Measurements from ENCODE around the gene MBNL2. TPM values are rescaled to one million over a fixed set of nuclear protein-coding genes. Genes with fewer than 3 reads are reported as not detected.
A peak's percentile ranks its signal among the peaks of the same experiment; 100 is the strongest.

The MBNL2 gene
- total and polyA plus RNA-seq, 5 donors = 23.2 to 89.6 (median 75.8) TPM

DNA sequence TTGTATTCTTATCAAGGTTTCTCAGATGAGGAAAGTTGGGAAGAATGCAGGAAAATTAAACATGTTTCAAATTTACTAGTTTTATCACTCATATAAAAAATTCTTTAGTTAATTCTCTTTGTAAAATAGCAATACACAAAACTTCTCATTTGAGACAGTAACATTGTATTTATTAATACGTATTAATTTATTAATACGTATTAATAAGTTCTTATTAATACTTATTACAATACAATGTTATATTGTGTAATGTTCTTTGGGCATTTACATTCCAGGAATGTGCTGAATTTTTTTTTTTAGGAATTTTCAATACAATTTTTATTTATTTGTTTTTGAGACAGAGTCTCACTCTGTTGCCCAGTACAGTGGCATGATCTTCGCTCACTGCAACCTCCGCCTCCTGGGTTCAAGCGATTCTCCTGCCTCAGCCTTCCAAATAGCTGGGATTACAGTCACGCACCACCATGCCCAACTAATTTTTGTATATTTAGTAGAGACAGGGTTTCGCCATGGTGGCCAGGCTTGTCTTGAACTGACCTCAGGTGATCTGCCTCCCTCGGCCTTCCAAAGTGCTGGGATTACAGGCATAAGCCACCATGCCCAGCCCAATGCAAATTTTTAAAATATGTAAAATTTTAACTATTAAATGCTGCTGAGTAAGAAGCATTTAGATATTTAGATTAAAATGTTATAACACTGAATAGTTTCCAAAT is 31.6 kb downstream of the MBNL2 start:
- DNase-seq = no peak
- no peak overlapping the region for H3K4me3 ChIP-seq (ENCODE audit: low read length)
- no peak for ATAC-seq
- H3K9me3 ChIP-seq (ENCODE audit: control insufficient read depth, low read length) = no peaks in the 10 kb centered on the region
- intact Hi-C loops (cut with DNase I) = no loop called here
- 94% methylated on average over 8 of the region's 8 CpGs for WGBS
- no peaks in the 10 kb centered on the region for H3K27me3 ChIP-seq (ENCODE audit: control insufficient read depth, insufficient read depth)
- H3K4me1 ChIP-seq (ENCODE audit: control insufficient read depth, insufficient read depth, low read length) = peaks cover 19% of the 10 kb centered on the region
- H3K27ac ChIP-seq (ENCODE audit: low read length) = no peak overlapping the region

DNA sequence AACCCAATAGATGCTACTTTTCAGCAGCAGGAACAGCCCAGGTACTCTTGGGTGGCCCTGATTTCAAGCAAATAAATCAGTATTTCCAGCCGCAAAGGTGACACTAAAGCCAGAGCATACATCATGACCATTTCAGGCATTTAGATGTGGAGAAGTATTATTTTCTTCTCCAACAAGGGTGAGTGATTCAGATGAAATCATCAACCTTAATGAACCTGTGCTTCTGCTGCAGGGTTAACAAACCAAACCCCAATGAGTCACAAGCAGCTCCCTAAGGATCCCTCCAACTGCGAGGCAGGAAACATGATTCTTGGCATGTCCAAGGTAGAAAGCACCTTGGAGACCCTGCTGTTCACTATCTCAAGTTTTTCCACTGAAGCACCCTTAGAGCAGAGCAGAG is 32.7 kb downstream of the MBNL2 start:
- ATAC-seq = no peak

GRCh38 chr13:97255515-97256021 is 33.4 kb downstream of the MBNL2 start:
- no peak for DNase-seq
- H3K9me3 ChIP-seq (ENCODE audit: control insufficient read depth, low read length) = no peaks in the 10 kb centered on the region
- peaks cover 33% of the 10 kb centered on the region for H3K4me1 ChIP-seq (ENCODE audit: control insufficient read depth, insufficient read depth, low read length)
- H3K27ac ChIP-seq (ENCODE audit: low read length) = peak overlapping the region; percentile 79
- intact Hi-C loops (cut with DNase I) = no loop called here
- no peaks in the 10 kb centered on the region for H3K27me3 ChIP-seq (ENCODE audit: control insufficient read depth, insufficient read depth)
- no peak for ATAC-seq
- WGBS = 36% methylated on average over 3 of the region's 3 CpGs
- H3K4me3 ChIP-seq (ENCODE audit: low read length) = no peak overlapping the region

More for the DNA sequence above, 32.7 kb downstream of the MBNL2 start:
- Histone ChIP-seq H3K27ac (ENCODE audit: low read length) (no peak overlapping the region), H3K9me3 (ENCODE audit: control insufficient read depth, low read length) (no peaks in the 10 kb centered on the region), H3K4me3 (ENCODE audit: low read length) (no peak overlapping the region), H3K4me1 (ENCODE audit: control insufficient read depth, insufficient read depth, low read length) (peaks cover 28% of the 10 kb centered on the region), H3K27me3 (ENCODE audit: control insufficient read depth, insufficient read depth) (no peaks in the 10 kb centered on the region)
- no peak for DNase-seq
- intact Hi-C loops (cut with DNase I) = no loop called here
- WGBS = 74% methylated on average over 2 of the region's 2 CpGs

- intact Hi-C loops (cut with DNase I) = no loop called here
- no peak for DNase-seq
- Histone ChIP-seq H3K27me3 (ENCODE audit: control insufficient read depth, insufficient read depth) (no peaks in the 10 kb centered on the region), H3K4me1 (ENCODE audit: control insufficient read depth, insufficient read depth, low read length) (peaks cover 37% of the 10 kb centered on the region), H3K9me3 (ENCODE audit: control insufficient read depth, low read length) (no peaks in the 10 kb centered on the region), H3K27ac (ENCODE audit: low read length) (no peak overlapping the region), H3K4me3 (ENCODE audit: low read length) (no peak overlapping the region)
- ATAC-seq = peak; percentile 42 to 76
- WGBS = 39% methylated on average over 5 of the region's 5 CpGs
Measured at GRCh38 chr13:97256343-97256783, 34.2 kb downstream of the MBNL2 start.

- Histone ChIP-seq H3K4me3 (ENCODE audit: low read length) (no peak overlapping the region), H3K9me3 (ENCODE audit: control insufficient read depth, low read length) (no peaks in the 10 kb centered on the region), H3K27me3 (ENCODE audit: control insufficient read depth, insufficient read depth) (no peaks in the 10 kb centered on the region), H3K27ac (ENCODE audit: low read length) (peak overlapping the region; percentile 43), H3K4me1 (ENCODE audit: control insufficient read depth, insufficient read depth, low read length) (peaks cover 45% of the 10 kb centered on the region)
- ATAC-seq (no peak), DNase-seq (no peak)
- intact Hi-C loops (cut with DNase I) = no loop called here
- WGBS = 84% methylated on average over 6 of the region's 6 CpGs
Measured at GRCh38 chr13:97257228-97257755, 35.2 kb downstream of the MBNL2 start.

- DNase-seq = peak; percentile 74 to 84 (median 77)
- ATAC-seq = peak; percentile 77 to 80
- no peaks in the 10 kb centered on the region for H3K27me3 ChIP-seq (ENCODE audit: control insufficient read depth, insufficient read depth)
- 48% methylated on average over 13 of the region's 13 CpGs for WGBS
- H3K27ac ChIP-seq (ENCODE audit: low read length) = peak overlapping the region; percentile 63
- H3K4me1 ChIP-seq (ENCODE audit: control insufficient read depth, insufficient read depth, low read length) = peaks cover 47% of the 10 kb centered on the region
- H3K9me3 ChIP-seq (ENCODE audit: control insufficient read depth, low read length) = no peaks in the 10 kb centered on the region
- no peak overlapping the region for H3K4me3 ChIP-seq (ENCODE audit: low read length)
- intact Hi-C loops (cut with DNase I) = no loop called here
Measured at GRCh38 chr13:97257800-97258799, 36.0 kb downstream of the MBNL2 start.

DNA sequence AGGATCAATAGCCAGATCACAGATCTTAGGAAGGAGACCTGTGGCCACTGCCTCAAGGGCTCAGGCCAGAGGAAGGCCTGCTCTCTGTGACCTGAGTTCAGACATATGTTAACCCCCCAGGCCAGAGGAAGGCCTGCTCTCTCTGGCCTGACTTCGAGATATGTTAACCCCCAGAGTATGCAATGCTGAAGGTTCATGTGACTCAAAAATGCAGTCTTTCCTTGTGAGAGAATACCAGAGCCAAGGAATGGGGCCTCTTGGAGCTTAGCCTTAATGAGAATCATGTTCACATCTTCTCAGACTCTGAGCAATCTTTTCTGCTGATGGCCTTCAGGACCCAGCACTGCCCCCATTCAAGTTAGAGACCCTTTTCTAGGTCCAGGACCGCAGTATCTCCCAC is 36.7 kb downstream of the MBNL2 start:
- Histone ChIP-seq H3K27ac (ENCODE audit: low read length) (peak overlapping the region; percentile 66), H3K9me3 (ENCODE audit: control insufficient read depth, low read length) (no peaks in the 10 kb centered on the region), H3K4me1 (ENCODE audit: control insufficient read depth, insufficient read depth, low read length) (peaks cover 47% of the 10 kb centered on the region), H3K4me3 (ENCODE audit: low read length) (no peak overlapping the region), H3K27me3 (ENCODE audit: control insufficient read depth, insufficient read depth) (no peaks in the 10 kb centered on the region)
- WGBS = 68% methylated on average over 2 of the region's 2 CpGs
- intact Hi-C loops (cut with DNase I) = no loop called here
- DNase-seq (no peak), ATAC-seq (no peak)

GRCh38 chr13:97259410-97259797 is 37.3 kb downstream of the MBNL2 start:
- peaks cover 47% of the 10 kb centered on the region for H3K4me1 ChIP-seq (ENCODE audit: control insufficient read depth, insufficient read depth, low read length)
- DNase-seq (no peak), ATAC-seq (no peak)
- intact Hi-C loops (cut with DNase I) = no loop called here
- peak overlapping the region; percentile 66 for H3K27ac ChIP-seq (ENCODE audit: low read length)
- no peak overlapping the region for H3K4me3 ChIP-seq (ENCODE audit: low read length)
- H3K9me3 ChIP-seq (ENCODE audit: control insufficient read depth, low read length) = no peaks in the 10 kb centered on the region
- 70% methylated on average over 6 of the region's 6 CpGs for WGBS
- H3K27me3 ChIP-seq (ENCODE audit: control insufficient read depth, insufficient read depth) = no peaks in the 10 kb centered on the region

DNA sequence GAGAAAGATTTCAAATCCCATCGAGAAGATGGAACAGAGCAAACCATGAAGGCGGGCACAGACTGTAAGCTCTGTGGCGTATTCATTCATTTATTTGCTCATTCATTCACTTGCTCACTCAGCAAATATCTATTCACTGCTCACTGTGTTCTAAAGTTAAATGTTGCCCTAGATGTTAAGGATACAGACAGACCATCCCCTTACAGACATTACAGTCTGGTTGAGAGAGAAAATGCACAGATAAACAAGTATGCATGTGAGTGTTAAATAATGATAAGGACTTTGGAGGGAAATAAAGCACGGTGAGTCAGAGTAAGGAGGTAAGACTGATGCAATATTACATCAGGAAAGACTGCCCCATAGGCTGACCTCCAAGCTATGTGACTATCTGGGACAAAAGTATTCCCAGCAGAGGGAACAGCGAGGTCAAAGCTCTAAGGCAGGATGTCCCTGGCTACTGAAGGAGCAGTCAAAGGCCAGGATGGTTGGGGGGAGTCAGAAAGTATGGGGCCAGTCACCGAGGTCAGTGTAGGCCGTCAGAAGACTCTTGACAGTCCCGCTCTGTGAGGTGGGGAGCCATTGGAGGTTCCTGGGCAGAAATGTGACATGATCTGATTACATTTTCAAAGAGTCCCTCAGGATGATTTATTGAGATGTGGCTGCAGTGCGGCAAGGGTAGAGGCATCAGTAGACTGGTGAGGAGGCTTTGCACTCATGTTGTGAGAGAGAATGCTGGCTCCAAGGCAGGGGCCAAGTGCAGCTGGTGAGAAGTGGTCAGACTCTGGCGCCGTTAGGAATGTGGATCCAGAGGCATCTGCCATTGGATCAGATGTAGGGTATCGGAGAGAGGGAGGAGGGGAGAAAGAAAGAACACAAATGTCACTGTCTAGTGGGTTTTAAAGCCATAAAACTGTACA is 37.9 kb downstream of the MBNL2 start:
- DNase-seq (no peak), ATAC-seq (peak; percentile 17 to 31)
- Histone ChIP-seq H3K9me3 (ENCODE audit: control insufficient read depth, low read length) (no peaks in the 10 kb centered on the region), H3K27ac (ENCODE audit: low read length) (peak overlapping the region; percentile 85), H3K4me3 (ENCODE audit: low read length) (no peak overlapping the region), H3K4me1 (ENCODE audit: control insufficient read depth, insufficient read depth, low read length) (peaks cover 46% of the 10 kb centered on the region), H3K27me3 (ENCODE audit: control insufficient read depth, insufficient read depth) (no peaks in the 10 kb centered on the region)
- intact Hi-C loops (cut with DNase I) = no loop called here
- WGBS = 72% methylated on average over 12 of the region's 12 CpGs

All from right cardiac atrium (tissue), 5 donors.